ENCODE measurements around the gene TPM2.
A peak's percentile ranks its signal among the peaks of the same experiment; 100 is the strongest.

DNA sequence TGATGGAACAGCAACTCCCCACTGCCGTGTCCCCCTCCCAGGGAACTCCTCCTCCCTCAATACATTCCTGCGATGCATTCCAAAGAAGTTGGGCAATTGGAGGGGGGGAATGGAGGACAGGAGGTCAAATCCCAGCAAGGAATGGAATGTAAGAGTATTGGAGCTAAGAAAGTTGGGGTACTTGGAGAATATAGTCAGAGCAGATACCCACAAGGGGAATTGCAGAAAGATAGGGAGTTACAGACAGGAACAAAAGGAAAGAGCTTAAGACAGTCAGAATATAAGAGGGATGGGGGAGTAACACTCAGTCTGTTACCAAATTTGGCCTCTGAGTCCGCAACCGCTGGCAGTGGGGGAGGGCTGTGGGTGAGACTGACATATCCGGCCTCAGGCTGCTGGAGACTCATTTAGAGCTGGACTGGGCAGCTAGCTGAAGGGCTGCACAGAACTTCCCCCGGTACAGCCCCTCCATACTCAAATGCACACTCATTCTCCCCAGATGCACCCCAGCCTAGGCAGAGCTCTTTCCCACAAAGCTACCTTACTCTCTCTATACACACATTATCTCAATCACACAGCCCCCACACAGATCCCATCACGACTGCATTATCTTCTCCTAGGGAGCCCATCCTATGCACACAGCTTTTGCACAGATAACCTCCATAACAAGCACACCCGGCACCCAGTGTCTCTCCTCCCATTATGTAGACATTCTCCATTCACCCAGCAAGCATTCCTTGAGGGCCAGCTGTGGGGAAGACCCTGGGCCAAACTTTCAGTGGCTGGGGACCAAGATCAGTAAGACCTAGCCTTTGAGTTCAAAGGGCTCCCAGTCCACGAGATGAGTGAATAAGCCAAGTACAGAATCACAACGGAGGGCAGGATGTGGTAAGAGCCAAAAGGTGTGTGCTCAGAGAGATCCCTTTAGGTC is 38.6 kb upstream of the TPM2 start:
- TF ChIP-seq, protein P1, sequence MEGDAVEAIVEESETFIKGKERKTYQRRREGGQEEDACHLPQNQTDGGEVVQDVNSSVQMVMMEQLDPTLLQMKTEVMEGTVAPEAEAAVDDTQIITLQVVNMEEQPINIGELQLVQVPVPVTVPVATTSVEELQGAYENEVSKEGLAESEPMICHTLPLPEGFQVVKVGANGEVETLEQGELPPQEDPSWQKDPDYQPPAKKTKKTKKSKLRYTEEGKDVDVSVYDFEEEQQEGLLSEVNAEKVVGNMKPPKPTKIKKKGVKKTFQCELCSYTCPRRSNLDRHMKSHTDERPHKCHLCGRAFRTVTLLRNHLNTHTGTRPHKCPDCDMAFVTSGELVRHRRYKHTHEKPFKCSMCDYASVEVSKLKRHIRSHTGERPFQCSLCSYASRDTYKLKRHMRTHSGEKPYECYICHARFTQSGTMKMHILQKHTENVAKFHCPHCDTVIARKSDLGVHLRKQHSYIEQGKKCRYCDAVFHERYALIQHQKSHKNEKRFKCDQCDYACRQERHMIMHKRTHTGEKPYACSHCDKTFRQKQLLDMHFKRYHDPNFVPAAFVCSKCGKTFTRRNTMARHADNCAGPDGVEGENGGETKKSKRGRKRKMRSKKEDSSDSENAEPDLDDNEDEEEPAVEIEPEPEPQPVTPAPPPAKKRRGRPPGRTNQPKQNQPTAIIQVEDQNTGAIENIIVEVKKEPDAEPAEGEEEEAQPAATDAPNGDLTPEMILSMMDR (IDR thresholded peaks at IDR 0.05): no peak
- peak; percentile 71 for TF ChIP-seq POLR2A (IDR thresholded peaks at IDR 0.05)
- TF ChIP-seq POLR2AphosphoS5 (IDR thresholded peaks at IDR 0.05): peak; percentile 66 to 87 (median 82)
